K562 (cell line): ENCODE measurements around the gene LRRIQ4. TPM values are rescaled to one million over a fixed set of nuclear protein-coding genes. Genes with fewer than 3 reads are reported as not detected.
A peak's percentile ranks its signal among the peaks of the same experiment; 100 is the strongest.

ENCODE experiments used
- ATAC-seq: fragments of 200-7000 bp; cut with Tn5 transposase; 3 replicates; pipeline ENCODE4 v1.9.1; 2020; ENCODE audit warnings: moderate library complexity
- BruUV-seq: library from RNA; stranded (reverse); fragments of 400-500 nt; replicated peaks from 2 replicates; lab custom pipeline; 2021; lab: Mats Ljungman, UMichigan
- CTCF ChIA-PET: fragments of 300-600 bp; formaldehyde crosslinking; extraction: SDS; loops from one replicate; lab custom pipeline; 2021; ENCODE audit warnings: low intra/inter-chr PET ratio; lab: Yijun Ruan, JAX
- POLR2A ChIA-PET: fragments of 300-600, 350-650 bp; sonication (Branson Sonifier 250); formaldehyde crosslinking; extraction: SDS; loops from one replicate; lab custom pipeline; 2021; ENCODE audit warnings: antibody characterized with exemption, inconsistent platforms; lab: Yijun Ruan, JAX
- DNase-seq, 4 experiments: peaks; one replicate each; pipeline versions ENCODE4 v3.0.0 to v3.0.0-alpha.2; 2011 to 2018; ENCODE audit warnings: low spot score in 3 of 4, mixed read lengths in 3 of 4; ENCODE audit errors: extremely low read depth in 1 of 4
- FAIRE-seq: peaks from 2 replicates; lab custom pipeline; 2011; peaks lifted over from hg19 to GRCh38; lab: Jason Lieb, UNC
- H2AFZ ChIP-seq: 2 replicates; pipeline ENCODE4 v1.6.0; 2011; ENCODE audit warnings: low read depth, low read length, control low read depth, inconsistent platforms
- H3K27ac ChIP-seq: fragments of 200-600 bp; 3 replicates; pipeline ENCODE4 v1.8.0; 2011; ENCODE audit warnings: low read depth, mild to moderate bottlenecking, control low read depth, inconsistent platforms, low read length, moderate library complexity, mixed read lengths; ENCODE audit errors: extremely low read depth
- H3K27me3 ChIP-seq, 2 experiments: fragments of 300-600 bp in 1 of 2; 2 replicates in 1 of 2; 3 replicates in 1 of 2; pipeline versions ENCODE4 v1.6.0 to v1.8.0; 2011; ENCODE audit warnings: inconsistent platforms in 2 of 2, low read length in 2 of 2, mild to moderate bottlenecking in 1 of 2, mixed read lengths in 1 of 2, moderate library complexity in 1 of 2; ENCODE audit not compliant: control insufficient read depth in 2 of 2, insufficient read depth in 2 of 2
- H3K36me3 ChIP-seq: fragments of 300-600 bp; 3 replicates; pipeline ENCODE4 v1.8.0; 2011; ENCODE audit warnings: mild to moderate bottlenecking, low read length, inconsistent platforms; ENCODE audit not compliant: control insufficient read depth, insufficient read depth
- H3K4me1 ChIP-seq, 2 experiments: fragments of 200-600 bp in 1 of 2; replicated peaks in 1 of 2; 2 replicates in 1 of 2; 3 replicates in 1 of 2; pipeline versions ENCODE4 v1.5.1 to v1.8.0; 2011; ENCODE audit warnings: inconsistent platforms in 2 of 2, low read length in 2 of 2, mild to moderate bottlenecking in 1 of 2, mixed read lengths in 1 of 2, moderate library complexity in 1 of 2; ENCODE audit not compliant: control insufficient read depth in 2 of 2, insufficient read depth in 2 of 2
- H3K4me2 ChIP-seq: 2 replicates; pipeline ENCODE4 v1.6.1; 2011; ENCODE audit warnings: low read length, control low read depth, inconsistent platforms, mixed read lengths; ENCODE audit not compliant: insufficient read depth
- H3K4me3 ChIP-seq: fragments of 200-600 bp; sonication (generic), shearing (Covaris generic); 2 replicates; pipeline ENCODE4 v1.5.1; 2016; ENCODE audit warnings: control low read depth, inconsistent platforms
- H3K79me2 ChIP-seq: fragments of 200-600 bp; 3 replicates; pipeline ENCODE4 v1.8.0; 2011; ENCODE audit warnings: low read length, inconsistent platforms; ENCODE audit not compliant: control insufficient read depth, insufficient read depth
- H3K9ac ChIP-seq, 2 experiments: 2 replicates each; pipeline versions ENCODE4 v1.6.0 to v1.6.1; 2011; ENCODE audit warnings: low read depth in 2 of 2, low read length in 2 of 2, control low read depth in 1 of 2, inconsistent platforms in 1 of 2, mild to moderate bottlenecking in 1 of 2, mixed read lengths in 1 of 2; ENCODE audit not compliant: insufficient read depth in 1 of 2
- H3K9me1 ChIP-seq: one replicate; pipeline ENCODE4 v1.6.0; 2011; ENCODE audit warnings: inconsistent platforms, mild to moderate bottlenecking, low read length, moderate library complexity; ENCODE audit not compliant: control insufficient read depth, insufficient read depth
- H3K9me3 ChIP-seq: replicated peaks from 2 replicates; pipeline ENCODE4 v1.5.1; 2011; ENCODE audit warnings: low read depth, low read length, inconsistent platforms; ENCODE audit not compliant: control insufficient read depth, insufficient read depth
- H4K20me1 ChIP-seq: replicated peaks from 2 replicates; pipeline ENCODE4 v1.6.1; 2011; ENCODE audit warnings: low read length, inconsistent platforms, mixed read lengths; ENCODE audit not compliant: control insufficient read depth, insufficient read depth
- RHOXF2B ChIP-seq: fragments of 250-450 bp; sonication (Bioruptor Pico); conservative IDR thresholded peaks from 2 replicates; pipeline ENCODE4 v1.5.1; 2021
- SMAD2 ChIP-seq: fragments of 150-350 bp; IDR thresholded peaks from 2 replicates; pipeline ENCODE4 v1.6.1; 2014; ENCODE audit warnings: low read depth, mild to moderate bottlenecking, low read length
- WGBS: fragments of 100-300 bp; shearing (Covaris generic); methylation state at CpG from one replicate; pipeline ENCODE4 v1.1.6; 2016; ENCODE audit warnings: low coverage, mixed read lengths; ENCODE audit not compliant: insufficient coverage; ENCODE audit errors: missing lambda C conversion rate; 5-methylcytosine and 5-hydroxymethylcytosine counted together
- in situ Hi-C: fragments of 300-500 bp; cut with MboI; formaldehyde crosslinking; loops from 4 replicates; pipeline ENCODE4 v1.15.0; 2018; ENCODE audit warnings: inconsistent platforms, mixed read lengths
- intact Hi-C: fragments of 100-400 bp; cut with micrococcal nuclease; formaldehyde crosslinking; loops from 2 replicates; pipeline ENCODE4 v1.14.2; 2022
- polyA plus RNA-seq, 8 experiments: library from polyadenylated mRNA; depleted of rRNA in 4 of 8; stranded (reverse) in 5 of 8; unstranded in 3 of 8; fragments of >200 nt; fragmentation: Nextera tagmentation in 2 of 8; fragmentation: Illumina TruSeq in 1 of 8; extraction: Ambion mirVana in 2 of 8; extraction: Trizol in 1 of 8; gene quantifications; 2 replicates each; pipeline versions ENCODE4 v1.2.1 to v1.2.3, GENCODE V29; 2011 to 2014; ENCODE audit warnings: inconsistent platforms in 1 of 8, missing spikeins in 1 of 8
- total RNA-seq, 7 experiments: library from RNA; depleted of rRNA in 6 of 7; stranded (reverse); fragments of >200 nt in 6 of 7; fragmentation: Illumina TruSeq in 2 of 7; extraction: Trizol in 2 of 7; gene quantifications; 2 replicates each; pipeline versions ENCODE4 v1.2.1 to v1.2.3, GENCODE V29; 2011 to 2021; ENCODE audit warnings: low replicate concordance in 1 of 7

LRRIQ4 gene
- total and polyA plus RNA-seq, 9 of the 15 experiments (the other 6 are each of a cell fraction or from before 2014, with no cell fraction given) = not detected

GRCh38 chr3:169842960-169843359 is 30.3 kb downstream of the LRRIQ4 start:
- ATAC-seq = no peak
- no peaks in the 10 kb centered on the region for H3K79me2 ChIP-seq
- TF ChIP-seq SMAD2 = no peak
- in situ Hi-C loops (no loop called here), intact Hi-C loops (no loop called here)
- WGBS = 0% methylated on average over 3 of the region's 3 CpGs
- no peaks in the 10 kb centered on the region for H3K9me1 ChIP-seq
- H4K20me1 ChIP-seq = no peaks in the 10 kb centered on the region
- H3K4me3 ChIP-seq = no peak overlapping the region
- CTCF ChIA-PET = no interaction called here
- POLR2A ChIA-PET = interaction anchor here (1.1 kb wide), 1 partner anchor 19 kb away, joined by 4 read pairs; no protein-coding TSS in a partner anchor
- FAIRE-seq = no peak
- DNase-seq = no peak
- H3K9me3 ChIP-seq = no peaks in the 10 kb centered on the region
- H3K4me2 ChIP-seq = no peak overlapping the region
- H3K36me3 ChIP-seq = no peaks in the 10 kb centered on the region
- 0 out of 5 replicates have a peak, but pooled peaks cover 0 to 2% of the 10 kb centered on the region in 2 experiments for H3K4me1 ChIP-seq
- H3K9ac ChIP-seq = no peak overlapping the region
- no peak overlapping the region for H3K27ac ChIP-seq
- H3K27me3 ChIP-seq = peaks cover 0 to 6% of the 10 kb centered on the region in 2 experiments
- BruUV-seq = no TSS peak
- H2AFZ ChIP-seq = peak overlapping the region; percentile 34; the same call in 1 of the 2 replicates

- H3K27ac ChIP-seq = no peak overlapping the region
- no peaks in the 10 kb centered on the region for H3K9me1 ChIP-seq
- H3K4me3 ChIP-seq = no peak overlapping the region
- FAIRE-seq = no peak
- no TSS peak for BruUV-seq
- 0 out of 5 replicates have a peak, but pooled peaks cover 0 to 4% of the 10 kb centered on the region in 2 experiments for H3K4me1 ChIP-seq
- H3K79me2 ChIP-seq = no peaks in the 10 kb centered on the region
- peaks cover 2 to 20% of the 10 kb centered on the region in 2 experiments; a peak in 3 of 5 replicates for H3K27me3 ChIP-seq
- H3K4me2 ChIP-seq = no peak overlapping the region
- no peaks in the 10 kb centered on the region for H4K20me1 ChIP-seq
- WGBS = 49% methylated on average over 11 of the region's 11 CpGs
- no peak for DNase-seq
- H2AFZ ChIP-seq = no peak overlapping the region
- ChIA-PET CTCF (no interaction called here), POLR2A (no interaction called here)
- in situ Hi-C loops = no loop called here
- intact Hi-C loops = no loop called here
- no peaks in the 10 kb centered on the region for H3K9me3 ChIP-seq
- ATAC-seq = 0 out of 3 replicates have a peak, but pooled peaks have one; percentile 26
- H3K36me3 ChIP-seq = no peaks in the 10 kb centered on the region
- no peak overlapping the region for H3K9ac ChIP-seq
- no peak for TF ChIP-seq RHOXF2B (CRISPR knock-in tag)
These were observed 34.0 kb downstream of the LRRIQ4 start for GRCh38 chr3:169846458-169847193.
